K562 (cell line): ENCODE data around the gene IQGAP3. TPM values are rescaled to one million over a fixed set of nuclear protein-coding genes. Genes with fewer than 3 reads are reported as not detected.
A peak's percentile ranks its signal among the peaks of the same experiment; 100 is the strongest.

Source experiments
- ATF3 ChIP-seq, 2 experiments: fragments of 450-650 bp in 1 of 2; sonication (generic) in 1 of 2; formaldehyde crosslinking in 1 of 2; IDR thresholded peaks in 1 of 2; conservative IDR thresholded peaks in 1 of 2; 2 replicates each; pipeline versions ENCODE4 v1.6.1 to v1.8.1; 2016 to 2023; ENCODE audit warnings: mild to moderate bottlenecking in 2 of 2, moderate library complexity in 2 of 2, inconsistent platforms in 1 of 2, missing genetic modification reagents in 1 of 2
- FOXP4 ChIP-seq: sonication (generic); formaldehyde crosslinking; IDR thresholded peaks from 2 replicates; pipeline ENCODE4 v1.8.0; 2022; ENCODE audit warnings: mild to moderate bottlenecking, missing genetic modification reagents, borderline replicate concordance
- HNRNPUL1 ChIP-seq: fragments of 200-400 bp; formaldehyde crosslinking; IDR thresholded peaks from 2 replicates; pipeline ENCODE4 v1.6.1; 2017; ENCODE audit warnings: low read length
- JUND ChIP-seq, 2 experiments: IDR thresholded peaks; 2 replicates in 1 of 2; 3 replicates in 1 of 2; pipeline ENCODE4 v1.6.1; 2011; ENCODE audit warnings: borderline replicate concordance in 2 of 2, low read depth in 2 of 2, low read length in 2 of 2, improper control_type of control experiment in 1 of 2, missing biosample characterization in 1 of 2, missing genetic modification characterization in 1 of 2, missing genetic modification reagents in 1 of 2
- PRPF4 ChIP-seq: fragments of 200-400 bp; formaldehyde crosslinking; IDR thresholded peaks from one replicate; pipeline ENCODE4 v1.6.1; 2017; ENCODE audit warnings: low read length, low read depth, mild to moderate bottlenecking; ENCODE audit not compliant: insufficient read depth, poor library complexity, severe bottlenecking
- RBM25 ChIP-seq: fragments of 200-400 bp; formaldehyde crosslinking; IDR thresholded peaks from 2 replicates; pipeline ENCODE4 v1.6.1; 2018; ENCODE audit warnings: low read length, low read depth, moderate library complexity; ENCODE audit not compliant: severe bottlenecking
- polyA plus RNA-seq, 8 experiments: library from polyadenylated mRNA; depleted of rRNA in 4 of 8; stranded (reverse) in 5 of 8; unstranded in 3 of 8; fragments of >200 nt; fragmentation: Nextera tagmentation in 2 of 8; fragmentation: Illumina TruSeq in 1 of 8; extraction: Ambion mirVana in 2 of 8; extraction: Trizol in 1 of 8; gene quantifications; 2 replicates each; pipeline versions ENCODE4 v1.2.1 to v1.2.3, GENCODE V29; 2011 to 2014; ENCODE audit warnings: inconsistent platforms in 1 of 8, missing spikeins in 1 of 8
- total RNA-seq, 7 experiments: library from RNA; depleted of rRNA in 6 of 7; stranded (reverse); fragments of >200 nt in 6 of 7; fragmentation: Illumina TruSeq in 2 of 7; extraction: Trizol in 2 of 7; gene quantifications; 2 replicates each; pipeline versions ENCODE4 v1.2.1 to v1.2.3, GENCODE V29; 2011 to 2021; ENCODE audit warnings: low replicate concordance in 1 of 7

IQGAP3 gene
- total and polyA plus RNA-seq, 9 of the 15 experiments (the other 6 are each of a cell fraction or from before 2014, with no cell fraction given), result 1.4 to 16.6 (median 11.9) TPM

- TF ChIP-seq FOXP4 (CRISPR knock-in tag) (no peak), PRPF4 (no peak), ATF3 (IDR thresholded peaks at IDR 0.05) (peak; percentile 50; the same call in 1 of the 2 replicates), ATF3 (CRISPR knock-in tag; conservative IDR thresholded peaks at IDR 0.05) (no peak), HNRNPUL1 (no peak), JUND (IDR thresholded peaks at IDR 0.05; ENCODE audit: borderline replicate concordance, low read depth, low read length) (0 out of 2 replicates have a peak, but pooled peaks have one; percentile 17), JUND (tag; IDR thresholded peaks at IDR 0.05; ENCODE audit: borderline replicate concordance, low read depth, low read length) (no peak), RBM25 (peak; percentile 22)
Observed at GRCh38 chr1:156511644-156512043, 60.7 kb downstream of the IQGAP3 start (continued).
